SHP77 treated with DMSO at 0.1 percent for 48 hours (cell line): ENCODE results near the gene KATNBL1.
"Not testable (repeated sequence)": the region's sequence is repeated elsewhere in the genome, so short reads cannot be mapped to it uniquely, and the experiment has no call there.

Experiments
- DNase-seq: peaks from one replicate; lab custom pipeline; 2025; lab: John Stamatoyannopoulos, UW

KATNBL1 gene

DNA sequence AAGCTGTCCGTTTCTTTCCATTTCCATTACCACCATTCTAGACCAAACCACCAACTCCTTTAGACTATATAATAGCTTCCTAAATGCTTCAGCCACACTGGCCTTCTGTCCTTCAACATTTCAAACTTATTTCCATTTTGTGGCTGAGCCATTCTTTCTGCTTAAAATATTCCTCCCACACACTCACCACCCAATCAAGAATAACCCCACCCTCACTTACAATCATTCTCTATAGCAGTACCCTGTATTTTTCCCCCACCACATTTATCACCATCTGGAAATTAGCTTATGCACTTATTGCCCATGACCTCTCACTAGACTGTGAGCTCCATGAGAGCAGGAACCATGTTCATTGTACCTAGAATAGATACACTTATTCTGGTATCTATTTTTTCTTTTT is 6.6 kb downstream of the KATNBL1 start:
- no peak for DNase-seq

DNA sequence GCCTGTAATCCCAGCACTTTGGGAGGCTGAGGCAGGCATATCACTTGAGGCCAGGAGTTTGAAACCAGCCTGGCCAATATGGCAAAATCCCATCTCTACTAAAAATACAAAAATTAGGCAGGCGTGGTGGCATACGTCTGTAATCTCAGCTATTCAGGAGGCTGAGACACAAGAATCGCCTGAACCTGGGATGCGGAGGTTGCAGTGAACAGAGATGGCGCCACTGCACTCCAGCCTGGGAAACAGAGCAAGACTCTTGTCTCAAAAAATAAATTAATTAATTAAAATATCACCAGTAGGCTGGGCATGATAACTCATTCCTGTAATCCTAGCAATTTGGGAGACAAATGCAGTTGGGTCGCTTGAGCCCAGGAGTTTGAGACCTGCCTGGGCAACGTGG is 16.6 kb downstream of the KATNBL1 start:
- DNase-seq: not testable (repeated sequence)

DNA sequence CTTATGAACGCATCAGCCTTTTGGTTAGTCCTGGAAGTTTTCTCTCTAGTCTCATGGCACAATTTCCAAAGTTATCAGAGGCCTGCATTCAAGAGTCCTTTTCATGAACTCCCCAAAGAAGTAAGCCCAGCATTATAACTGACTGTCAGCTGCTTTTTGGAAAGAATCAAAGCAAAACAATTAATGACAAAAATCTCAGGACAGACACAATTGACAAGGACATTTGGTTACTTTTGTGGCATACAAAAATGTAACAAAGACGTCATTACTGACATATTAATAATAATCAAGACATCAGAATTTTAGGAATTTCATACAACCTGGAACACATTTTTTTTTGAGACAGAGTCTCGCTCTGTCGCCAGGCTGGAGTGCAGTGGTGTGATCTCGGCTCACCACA is 21.2 kb downstream of the KATNBL1 start:
- no peak for DNase-seq

DNA sequence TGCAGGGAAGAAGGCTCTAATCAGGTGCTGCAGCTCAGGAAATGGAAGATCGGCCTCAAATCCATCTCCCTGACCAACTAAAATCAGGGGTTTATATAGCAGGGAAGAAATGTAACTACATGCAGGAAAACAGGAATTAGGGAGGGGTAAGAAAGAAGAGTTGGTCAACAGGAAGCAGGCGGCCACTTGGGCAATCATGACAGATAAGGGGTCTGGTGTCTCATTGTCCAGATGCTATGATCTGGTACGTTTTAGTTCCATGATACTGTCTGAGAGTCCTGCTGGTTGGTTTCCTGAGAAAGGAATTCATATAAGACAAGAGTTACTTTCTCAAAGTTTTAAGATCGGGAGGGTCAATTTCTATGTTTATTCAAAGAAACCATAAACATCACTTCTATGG is 24.2 kb downstream of the KATNBL1 start:
- no peak for DNase-seq

DNA sequence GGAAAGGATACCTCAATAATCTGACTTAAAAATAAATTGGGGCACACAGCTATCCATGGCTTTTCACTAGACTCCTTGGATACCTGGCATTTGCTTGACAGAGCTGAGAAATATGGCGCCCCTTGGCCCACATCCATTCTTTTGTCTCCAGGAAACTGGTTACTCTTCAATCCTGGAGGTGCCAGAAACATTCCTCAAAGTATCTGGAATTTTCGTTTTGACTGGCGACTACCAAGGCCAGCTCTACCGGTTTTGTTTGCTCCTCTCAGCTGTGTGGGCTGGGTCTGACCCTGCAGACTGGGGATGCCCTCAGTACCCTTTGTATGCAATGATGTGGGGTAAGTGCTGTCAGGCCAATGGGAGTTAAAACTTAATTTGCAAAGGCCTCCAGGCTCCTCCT is 27.0 kb downstream of the KATNBL1 start:
- DNase-seq: no peak

DNA sequence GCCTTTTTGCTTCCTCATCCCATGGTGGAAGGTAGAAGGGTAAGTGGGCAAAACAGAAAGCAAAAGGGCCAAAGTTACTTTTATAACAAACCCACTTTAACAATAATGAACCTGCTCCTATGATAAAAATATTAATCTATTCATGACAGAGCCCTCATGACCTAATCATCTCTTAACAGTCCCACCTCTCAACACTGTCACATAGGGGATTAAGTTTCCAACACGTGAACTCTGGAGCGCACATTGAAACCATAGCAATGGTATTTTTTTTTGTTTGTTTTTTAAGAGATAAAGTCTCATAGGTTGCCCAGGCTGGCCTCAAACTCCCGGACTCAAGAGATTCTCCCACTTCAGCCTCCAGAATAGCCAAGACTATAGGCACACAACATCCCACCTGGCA is 30.7 kb downstream of the KATNBL1 start:
- DNase-seq: no peak

DNA sequence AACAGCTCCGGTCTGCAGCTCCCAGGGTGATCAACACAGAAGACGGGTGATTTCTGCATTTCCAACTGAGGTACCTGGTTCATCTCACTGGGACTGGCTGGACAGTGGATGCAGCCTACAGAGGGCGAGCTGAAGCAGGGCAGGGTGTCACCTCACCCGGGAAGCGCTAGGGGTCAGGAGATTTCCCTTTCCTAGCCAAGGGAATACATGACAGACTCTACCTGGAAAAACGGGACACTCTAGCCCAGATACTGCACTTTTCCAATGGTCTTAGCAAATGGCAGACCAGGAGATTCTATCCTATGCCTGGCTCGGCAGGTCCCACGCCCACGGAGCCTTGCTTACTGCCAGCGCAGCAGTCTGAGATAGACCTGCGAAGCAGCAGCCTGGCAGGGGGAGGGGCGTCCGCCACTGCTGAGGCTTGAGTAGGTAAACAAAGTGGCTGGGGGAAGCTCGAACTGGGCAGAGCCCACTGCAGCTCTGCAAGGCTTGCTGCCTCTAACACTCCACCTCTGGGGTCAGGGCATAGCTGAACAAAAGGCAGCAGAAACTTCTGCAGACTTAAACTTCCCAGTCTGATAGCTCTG is 43.8 kb downstream of the KATNBL1 start:
- not testable (repeated sequence) for DNase-seq

DNA sequence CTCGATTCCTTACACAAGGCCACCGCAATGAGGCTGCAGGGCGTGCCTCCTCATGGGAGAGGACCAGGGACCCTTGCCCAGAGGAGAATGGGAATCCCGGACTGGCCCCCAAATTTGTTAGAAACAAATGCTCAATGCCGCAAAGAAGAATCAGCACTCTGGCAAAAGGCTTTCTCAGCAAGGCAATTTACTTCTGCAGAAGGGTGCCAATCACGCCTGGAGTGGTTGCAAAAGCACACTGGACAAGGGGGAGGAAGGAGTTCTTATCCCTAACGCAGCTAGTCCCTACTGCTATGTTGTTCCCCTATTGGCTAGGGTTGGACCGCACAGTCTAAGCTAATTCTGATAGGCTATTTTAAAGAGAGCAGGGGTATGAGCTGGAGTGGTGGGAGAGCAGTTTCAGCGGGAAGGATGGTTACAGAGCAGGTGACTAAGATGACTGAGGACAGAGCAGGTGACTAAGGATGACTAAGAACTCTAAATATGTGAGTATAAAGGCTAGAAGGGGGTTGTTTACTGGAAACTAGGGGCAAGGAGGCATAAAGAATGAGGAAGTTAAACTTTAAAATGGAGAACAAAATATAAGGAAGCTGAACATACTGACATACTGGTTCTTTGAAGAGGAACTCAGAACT is 48.5 kb downstream of the KATNBL1 start:
- DNase-seq: no peak

DNA sequence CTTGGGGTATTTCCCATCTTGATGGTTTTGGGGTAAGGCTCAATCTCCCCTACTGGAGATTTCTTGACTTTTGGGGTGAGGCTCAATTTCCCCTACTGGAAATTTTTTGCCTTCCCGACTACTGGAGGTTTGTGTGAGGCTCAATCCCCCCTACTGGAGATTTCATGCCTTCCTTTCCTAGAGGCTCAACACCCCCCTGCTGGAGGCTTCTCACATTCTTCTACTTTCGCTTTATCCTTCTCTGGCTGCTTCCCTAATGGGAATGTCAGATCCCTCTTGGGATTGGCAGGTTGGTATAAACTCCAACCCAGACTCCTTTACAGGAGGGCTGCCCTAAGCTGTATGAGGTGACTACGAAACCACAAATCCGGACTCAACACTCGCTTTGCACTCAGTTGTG is 49.2 kb downstream of the KATNBL1 start:
- no peak for DNase-seq

DNA sequence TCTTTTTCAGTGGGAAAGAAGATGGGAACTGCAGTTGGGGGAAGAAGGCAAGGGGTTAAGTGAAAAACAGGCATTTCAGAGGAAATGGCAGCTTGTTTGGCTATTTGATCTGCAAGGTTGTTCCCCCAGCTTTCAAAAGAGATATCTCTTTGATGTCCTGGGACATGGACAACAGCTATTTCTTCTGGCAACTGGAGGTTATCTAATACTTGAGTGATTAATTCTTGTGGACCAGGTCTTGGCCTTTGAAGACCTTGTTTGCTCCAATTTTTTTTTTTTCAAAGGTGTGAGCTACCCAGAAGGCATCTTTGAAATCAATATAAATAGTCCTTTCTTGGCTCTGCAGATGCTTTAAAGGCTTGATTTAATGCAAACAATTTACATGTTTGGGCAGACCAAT is 51.5 kb downstream of the KATNBL1 start:
- DNase-seq: no peak

DNA sequence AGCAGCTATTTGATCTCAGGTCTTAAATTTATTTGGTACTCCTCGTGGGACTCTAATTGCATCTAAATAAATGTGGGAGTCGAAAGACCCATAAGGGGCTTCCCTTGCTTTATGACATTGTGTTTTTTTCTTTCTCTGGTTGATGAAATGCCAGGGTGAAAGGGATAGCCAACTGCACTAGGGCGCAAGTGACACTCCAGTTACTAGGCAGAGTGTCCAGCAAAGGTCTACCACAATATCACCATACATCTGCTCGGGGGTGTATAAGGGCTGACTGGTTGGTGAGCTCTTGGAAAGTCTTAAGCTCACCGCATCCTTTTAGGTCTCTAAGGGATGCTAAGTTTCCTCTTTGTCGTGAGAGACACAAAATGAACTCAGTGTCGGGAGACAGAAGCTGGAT is 54.0 kb downstream of the KATNBL1 start:
- DNase-seq: no peak

DNA sequence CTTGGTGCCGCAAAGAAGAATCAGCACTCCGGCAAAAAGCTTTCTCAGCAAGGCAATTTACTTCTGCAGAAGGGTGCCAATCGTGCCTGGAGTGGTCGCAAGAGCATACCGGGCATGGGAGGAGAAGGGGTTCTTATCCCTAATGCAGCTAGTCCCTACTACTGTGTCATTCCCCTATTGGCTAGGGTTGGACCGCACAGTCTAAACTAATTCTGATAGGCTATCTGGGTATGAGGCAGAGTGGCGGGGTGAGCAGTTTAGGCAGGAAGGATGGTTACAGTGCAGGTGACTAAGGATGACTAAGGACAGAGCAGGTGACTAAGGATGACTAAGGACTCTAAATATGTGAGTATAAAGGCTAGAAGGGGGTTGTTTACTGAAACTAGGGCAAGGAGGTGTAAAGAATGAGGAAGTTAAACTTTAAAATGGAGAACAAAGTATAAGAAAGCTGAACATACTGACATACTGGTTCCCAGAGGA is 55.1 kb downstream of the KATNBL1 start:
- DNase-seq: no peak

DNA sequence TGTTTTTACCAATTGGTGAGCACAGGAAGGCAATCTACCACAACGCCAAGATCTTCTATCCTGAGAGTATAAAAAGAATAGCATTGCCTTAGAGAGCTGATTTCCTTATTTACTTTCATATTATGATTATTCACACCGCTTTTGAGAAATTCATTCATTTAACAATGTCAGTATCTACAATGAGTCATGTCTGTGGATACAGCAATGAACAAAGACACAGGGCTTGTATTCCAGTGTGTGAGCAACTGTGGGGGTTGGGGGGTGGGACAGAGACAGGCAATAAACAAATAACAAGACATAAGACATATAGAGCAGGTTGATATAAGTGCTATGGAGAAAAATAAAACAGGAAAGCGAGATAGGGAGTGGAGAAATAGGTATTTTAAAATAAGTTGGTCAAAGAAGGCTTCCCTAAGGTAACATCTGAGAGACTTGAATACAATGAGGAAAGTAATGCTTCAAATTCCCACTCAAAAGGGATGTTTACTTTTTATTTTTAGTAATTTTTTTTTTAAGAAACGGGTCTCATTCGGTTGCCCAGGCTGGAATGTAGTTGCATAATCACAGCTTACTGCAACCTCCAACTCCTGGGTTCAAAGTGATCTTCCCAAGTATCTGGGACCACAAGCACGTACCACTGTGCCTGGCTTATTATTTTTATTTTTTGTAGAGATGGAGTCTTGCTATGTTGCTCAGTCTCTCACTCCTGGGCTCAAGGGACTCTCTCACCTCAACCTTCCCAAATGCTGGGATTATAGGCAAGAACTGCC is 62.3 kb downstream of the KATNBL1 start:
- DNase-seq: no peak

DNA sequence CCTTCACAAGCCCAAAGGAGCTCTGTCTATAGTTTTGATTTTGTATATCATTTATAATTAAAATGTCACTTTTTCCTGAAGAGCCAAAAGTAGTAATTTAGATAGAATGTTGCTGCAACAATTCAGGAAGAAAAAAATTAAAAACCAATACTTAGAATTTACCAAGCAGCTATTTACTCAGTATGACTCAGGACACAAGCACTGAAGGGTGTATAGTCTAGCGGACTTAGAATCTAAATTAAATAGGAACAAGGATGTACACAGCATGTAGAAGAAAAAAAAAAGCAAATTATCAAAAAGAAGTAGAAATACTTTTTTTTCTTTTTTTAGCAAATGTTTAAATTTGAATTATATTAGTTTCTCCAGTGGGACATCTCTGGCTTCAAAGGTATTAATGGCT is 76.4 kb downstream of the KATNBL1 start:
- DNase-seq: no peak

DNA sequence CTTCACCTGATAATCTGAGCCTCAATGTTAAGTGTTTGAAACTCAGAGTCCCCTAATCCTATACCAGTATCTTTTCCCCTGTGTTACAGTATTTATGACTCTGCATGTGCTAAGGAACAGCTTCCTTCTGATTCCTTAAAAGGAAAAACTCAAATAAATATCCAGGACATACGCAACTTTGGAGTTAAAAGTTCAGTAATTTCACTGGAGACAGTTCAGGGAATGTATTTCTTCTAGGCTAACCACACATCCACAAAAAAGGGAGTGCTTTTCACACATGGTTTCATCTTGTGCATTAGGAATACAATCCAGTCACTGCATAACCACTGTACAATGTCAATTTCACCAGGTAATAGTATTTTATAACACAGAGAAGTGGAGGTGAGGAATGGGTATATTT is 77.0 kb downstream of the KATNBL1 start:
- DNase-seq: no peak

DNA sequence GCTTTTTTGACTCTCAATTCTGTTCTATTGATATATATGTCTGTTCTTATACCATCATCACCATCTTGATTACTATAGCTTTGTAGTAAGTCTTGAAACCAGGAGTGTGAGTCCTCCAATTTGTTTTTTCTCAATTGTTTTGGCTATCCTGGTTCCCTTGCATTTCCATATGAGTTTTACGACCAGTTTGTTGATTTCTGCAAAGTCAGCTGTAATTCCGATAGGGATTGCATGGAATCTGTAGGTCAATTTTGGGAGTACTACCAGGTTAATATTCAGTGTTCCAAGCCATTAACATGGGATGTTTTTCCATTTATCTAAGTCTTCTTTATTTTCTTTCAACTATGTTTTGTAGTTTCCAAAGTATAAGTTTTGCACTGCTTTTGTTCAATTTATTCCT is 81.0 kb downstream of the KATNBL1 start:
- DNase-seq: no peak

DNA sequence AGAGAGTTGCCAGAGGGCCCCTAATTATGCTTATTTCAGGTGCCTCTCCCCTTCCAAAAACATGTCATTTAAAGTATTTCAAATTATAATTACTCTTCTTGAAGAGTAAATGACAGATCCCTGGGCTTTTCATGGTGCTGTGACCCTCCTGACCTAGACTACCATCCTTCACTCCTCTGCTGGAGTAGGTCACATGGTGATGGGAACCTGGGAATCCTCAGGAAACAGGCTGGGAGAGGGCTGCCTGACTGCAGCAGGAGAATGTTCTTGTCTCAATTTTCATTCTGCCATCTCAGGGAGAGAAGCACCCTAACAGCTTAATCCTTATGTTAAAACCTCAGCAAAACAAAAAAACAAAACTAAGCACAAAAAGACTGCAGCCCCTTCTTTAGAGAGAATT is 83.4 kb downstream of the KATNBL1 start:
- DNase-seq: no peak

DNA sequence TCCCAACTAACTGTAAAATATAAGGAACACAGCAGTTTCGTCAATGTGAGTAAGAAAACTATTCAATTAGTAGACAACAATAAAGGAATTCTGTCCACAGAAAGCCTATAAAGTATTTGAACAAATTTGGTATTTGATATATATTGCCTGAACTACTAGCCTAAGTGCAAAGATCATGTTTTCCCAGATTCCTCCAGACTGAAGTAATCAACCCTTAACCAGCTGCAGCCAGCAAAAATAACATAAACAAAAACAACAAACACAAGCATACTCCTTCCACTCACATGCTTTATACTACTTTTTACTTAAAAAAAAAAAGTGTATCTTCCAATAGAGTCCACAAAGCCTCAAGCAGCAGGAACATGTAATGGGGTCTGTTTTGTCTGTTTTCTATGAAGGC is 84.0 kb downstream of the KATNBL1 start:
- no peak for DNase-seq

DNA sequence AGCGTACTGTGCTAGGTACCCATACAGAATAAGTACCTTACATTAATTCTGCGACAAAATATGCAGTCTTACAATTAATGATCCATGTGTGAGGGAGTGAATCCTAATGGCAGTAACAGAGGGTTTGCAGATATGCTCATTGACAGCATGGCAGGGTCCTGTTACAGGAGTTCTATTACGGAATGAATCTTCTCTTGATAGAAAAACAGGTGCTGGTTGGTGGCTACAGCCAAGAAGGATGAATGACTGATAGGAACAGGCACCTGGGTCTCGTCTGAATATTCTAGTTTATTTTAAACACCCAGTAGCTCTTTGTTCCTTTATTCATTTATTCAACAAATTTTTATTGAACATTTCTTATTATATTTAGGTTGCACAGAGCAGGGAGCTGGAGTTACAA is 85.2 kb downstream of the KATNBL1 start:
- DNase-seq: no peak

DNA sequence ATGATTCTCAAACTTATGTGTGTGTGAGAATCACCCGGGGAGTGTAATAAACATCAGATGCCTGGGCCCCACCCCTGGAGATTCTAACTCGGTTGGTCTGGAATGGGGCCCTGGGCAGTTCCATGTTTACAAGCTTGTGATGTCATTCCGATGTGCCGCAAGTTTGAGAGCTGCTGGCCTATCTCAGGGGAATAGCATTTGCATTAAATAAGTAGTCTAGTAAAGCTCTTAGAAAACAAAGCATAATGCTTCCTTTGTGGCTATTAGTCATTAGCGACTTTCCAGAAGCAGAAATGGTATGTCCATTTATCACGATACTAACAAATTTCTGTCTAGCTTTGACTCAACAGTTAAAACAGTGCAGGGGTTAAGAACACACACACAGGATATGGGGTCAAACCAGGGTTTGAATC is 87.1 kb downstream of the KATNBL1 start:
- no peak for DNase-seq

DNA sequence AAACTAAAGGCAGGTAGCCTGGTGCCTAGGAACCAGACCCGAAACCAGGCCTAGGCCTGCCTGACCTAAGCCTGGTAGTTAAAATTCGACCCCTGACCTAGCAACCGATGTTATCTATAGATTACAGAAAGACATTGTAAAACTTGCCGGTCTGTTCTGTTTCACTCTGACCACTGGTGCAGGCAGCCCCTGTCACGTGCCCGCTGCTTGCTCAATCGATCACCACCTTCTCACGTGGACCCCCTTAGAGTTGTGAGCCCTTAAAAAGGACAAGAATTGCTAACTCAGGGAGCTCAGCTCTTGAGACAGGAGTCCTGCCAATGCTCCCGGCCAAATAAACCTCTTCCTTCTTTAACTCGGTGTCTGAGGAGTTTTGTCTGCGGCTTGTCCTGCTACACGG is 88.1 kb downstream of the KATNBL1 start:
- not testable (repeated sequence) for DNase-seq

DNA sequence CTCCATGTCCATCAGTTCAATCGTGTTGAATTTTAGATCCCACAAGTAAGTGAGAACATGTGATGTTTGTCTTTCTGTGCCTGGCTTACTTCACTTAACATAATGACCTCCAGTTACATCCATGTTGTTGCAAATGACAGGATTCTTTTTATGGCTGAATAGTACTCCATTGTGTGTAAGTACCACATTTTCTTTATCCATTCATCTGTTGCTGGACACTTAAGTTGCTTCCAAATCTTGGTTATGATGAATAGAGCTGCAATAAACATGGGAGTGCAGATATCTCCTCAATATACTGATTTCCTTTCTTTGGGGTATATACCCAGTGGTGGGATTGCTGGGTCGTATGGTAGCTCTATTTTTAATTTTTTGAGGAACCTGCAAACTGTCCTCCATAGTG is 89.5 kb downstream of the KATNBL1 start:
- DNase-seq: not testable (repeated sequence)

DNA sequence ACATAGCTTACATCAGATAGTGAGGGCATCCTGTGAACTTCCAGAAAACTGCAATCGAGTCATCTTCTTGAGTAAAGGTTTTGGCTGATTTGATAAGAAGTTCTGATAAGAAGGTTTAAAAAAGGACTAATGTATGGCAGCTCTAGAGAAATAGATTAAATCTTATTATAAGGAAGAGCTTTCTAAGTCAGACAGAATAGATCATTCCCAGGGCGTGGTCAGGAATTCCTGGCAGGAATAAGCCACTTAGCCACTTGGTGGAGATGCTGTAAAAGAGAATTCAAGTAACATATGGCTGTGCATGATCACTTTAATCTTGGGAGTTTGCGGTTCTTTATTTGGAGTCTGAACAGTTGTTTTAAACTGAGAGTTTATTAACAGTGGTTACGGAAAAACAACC is 90.6 kb downstream of the KATNBL1 start:
- no peak for DNase-seq
